Caco-2 (cell line): ENCODE data around the gene PDHB. TPM values are rescaled to one million over a fixed set of nuclear protein-coding genes. Genes with fewer than 3 reads are reported as not detected.

Experiments used
- BruUV-seq: library from RNA; stranded (reverse); fragments of 400-500 nt; replicated peaks from 2 replicates; lab custom pipeline; 2021; lab: Mats Ljungman, UMichigan
- CTCF ChIA-PET: fragments of 300-600 bp; sonication (Branson Sonifier 250); formaldehyde crosslinking; loops from one replicate; lab custom pipeline; 2022; ENCODE audit warnings: antibody characterized with exemption; lab: Charles Lee
- POLR2A ChIA-PET: fragments of 300-600 bp; sonication (Branson Sonifier 250); formaldehyde crosslinking; loops from one replicate; lab custom pipeline; 2022; ENCODE audit warnings: antibody characterized with exemption; lab: Charles Lee
- DNase-seq, 2 experiments: peaks; one replicate each; pipeline versions ENCODE4 v3.0.0 to v3.0.0-alpha.2; 2020 to 2022
- H3K27me3 ChIP-seq: replicated peaks from 2 replicates; pipeline ENCODE4 v1.6.0; 2011; ENCODE audit warnings: low read length; ENCODE audit not compliant: control insufficient read depth, insufficient read depth
- H3K36me3 ChIP-seq: 2 replicates; pipeline ENCODE4 v1.5.1; 2011; ENCODE audit warnings: low read length; ENCODE audit not compliant: control insufficient read depth, insufficient read depth
- H3K4me1 ChIP-seq: fragments of 250-450 bp; sonication (Bioruptor Pico); 2 replicates; pipeline ENCODE4 v1.5.1; 2020; ENCODE audit warnings: mild to moderate bottlenecking
- H3K4me3 ChIP-seq: 2 replicates; pipeline ENCODE4 v1.5.1; 2011; ENCODE audit warnings: low read depth, mild to moderate bottlenecking, control low read depth, low read length
- H3K9me3 ChIP-seq: fragments of 250-450 bp; sonication (Bioruptor Pico); 2 replicates; pipeline ENCODE4 v1.5.1; 2020; ENCODE audit warnings: mild to moderate bottlenecking, moderate library complexity
- H3K27ac Mint-ChIP-seq: one replicate; pipeline ENCODE4 v1.8.0; 2022; ENCODE audit warnings: mixed read lengths; ENCODE audit not compliant: unreplicated experiment
- H3K27me3 Mint-ChIP-seq: one replicate; pipeline ENCODE4 v1.8.0; 2022; ENCODE audit warnings: mixed read lengths; ENCODE audit not compliant: insufficient read depth, unreplicated experiment
- H3K36me3 Mint-ChIP-seq: one replicate; pipeline ENCODE4 v1.8.0; 2022; ENCODE audit warnings: mild to moderate bottlenecking, mixed read lengths; ENCODE audit not compliant: insufficient read depth, unreplicated experiment
- H3K4me1 Mint-ChIP-seq: one replicate; pipeline ENCODE4 v1.8.0; 2022; ENCODE audit warnings: low read depth, mixed read lengths; ENCODE audit not compliant: unreplicated experiment
- H3K4me3 Mint-ChIP-seq: one replicate; pipeline ENCODE4 v1.8.0; 2022; ENCODE audit warnings: mild to moderate bottlenecking, moderate library complexity, mixed read lengths; ENCODE audit not compliant: unreplicated experiment
- H3K9me3 Mint-ChIP-seq: one replicate; pipeline ENCODE4 v1.8.0; 2022; ENCODE audit warnings: mixed read lengths; ENCODE audit not compliant: unreplicated experiment
- CTCF ChIP-seq, 2 experiments: fragments of 200-600 bp in 1 of 2; IDR thresholded peaks; 1 replicate in 1 of 2; 2 replicates in 1 of 2; pipeline versions ENCODE4 v1.5.1 to v1.8.0; 2011 to 2022; ENCODE audit warnings: antibody characterized with exemption in 1 of 2, control low read depth in 1 of 2, inconsistent platforms in 1 of 2, low read depth in 1 of 2, low read length in 1 of 2, mild to moderate bottlenecking in 1 of 2, moderate library complexity in 1 of 2; ENCODE audit not compliant: insufficient read depth in 1 of 2, severe bottlenecking in 1 of 2, unreplicated experiment in 1 of 2
- intact Hi-C: fragments of 100-400 bp; cut with micrococcal nuclease; formaldehyde crosslinking; loops from one replicate; pipeline ENCODE4 v1.10.0; 2022; ENCODE audit not compliant: unreplicated experiment
- total RNA-seq: library from RNA; stranded (reverse); gene quantifications from 2 replicates; pipeline ENCODE4 v1.2.3, GENCODE V29; 2022

PDHB gene
- total RNA-seq, 1 experiment from 2014 or later = 89.8 TPM

GRCh38 chr3:58421004-58421403, 12.6 kb downstream of the PDHB start:
- no peak overlapping the region for H3K4me3 Mint-ChIP-seq
- CTCF ChIA-PET = no interaction called here
- BruUV-seq = no TSS peak
- no peak for TF ChIP-seq CTCF (IDR thresholded peaks at IDR 0.05; ENCODE audit: insufficient read depth in 1 of 2, low read depth in 1 of 2, low read length in 1 of 2, severe bottlenecking in 1 of 2, unreplicated experiment in 1 of 2)
- POLR2A ChIA-PET = interaction anchor here (0.6 kb wide), 1 partner anchor 164 kb away, joined by 3 read pairs; no protein-coding TSS in a partner anchor
- H3K4me3 ChIP-seq = no peak overlapping the region
- H3K27me3 Mint-ChIP-seq = no peaks in the 10 kb centered on the region
- no peaks in the 10 kb centered on the region for H3K9me3 Mint-ChIP-seq
- H3K4me1 Mint-ChIP-seq = peaks cover 11% of the 10 kb centered on the region
- H3K9me3 ChIP-seq = no peaks in the 10 kb centered on the region
- no peak for DNase-seq
- H3K27ac Mint-ChIP-seq = no peak overlapping the region
- peaks cover 28% of the 10 kb centered on the region for H3K36me3 Mint-ChIP-seq
- intact Hi-C loops = no loop called here
- no peaks in the 10 kb centered on the region for H3K27me3 ChIP-seq
- H3K36me3 ChIP-seq = peaks cover 1% of the 10 kb centered on the region; the same call in 1 of the 2 replicates
- peaks cover 31% of the 10 kb centered on the region for H3K4me1 ChIP-seq

- Mint-ChIP-seq H3K4me1 (peaks cover 21% of the 10 kb centered on the region), H3K9me3 (no peaks in the 10 kb centered on the region), H3K36me3 (peaks cover 21% of the 10 kb centered on the region), H3K27ac (no peak overlapping the region), H3K4me3 (no peak overlapping the region), H3K27me3 (no peaks in the 10 kb centered on the region)
- intact Hi-C loops = no loop called here
- no TSS peak for BruUV-seq
- Histone ChIP-seq H3K4me1 (peaks cover 41% of the 10 kb centered on the region), H3K4me3 (no peak overlapping the region), H3K36me3 (peaks cover 1% of the 10 kb centered on the region; the same call in 1 of the 2 replicates), H3K27me3 (no peaks in the 10 kb centered on the region), H3K9me3 (no peaks in the 10 kb centered on the region)
- DNase-seq = no peak
- ChIA-PET POLR2A (no interaction called here), CTCF (no interaction called here)
- no peak for TF ChIP-seq CTCF (IDR thresholded peaks at IDR 0.05; ENCODE audit: insufficient read depth in 1 of 2, low read depth in 1 of 2, low read length in 1 of 2, severe bottlenecking in 1 of 2, unreplicated experiment in 1 of 2)
Measured at GRCh38 chr3:58419780-58420507, 13.7 kb downstream of the PDHB start.

- no peak overlapping the region for H3K4me3 Mint-ChIP-seq
- H3K4me1 Mint-ChIP-seq = peaks cover 24% of the 10 kb centered on the region
- POLR2A ChIA-PET = no interaction called here
- H3K27ac Mint-ChIP-seq = no peak overlapping the region
- peaks cover 14% of the 10 kb centered on the region for H3K36me3 Mint-ChIP-seq
- no peak for TF ChIP-seq CTCF (IDR thresholded peaks at IDR 0.05; ENCODE audit: insufficient read depth in 1 of 2, low read depth in 1 of 2, low read length in 1 of 2, severe bottlenecking in 1 of 2, unreplicated experiment in 1 of 2)
- CTCF ChIA-PET = no interaction called here
- no peaks in the 10 kb centered on the region for H3K9me3 ChIP-seq
- no TSS peak for BruUV-seq
- no peaks in the 10 kb centered on the region for H3K27me3 ChIP-seq
- no peaks in the 10 kb centered on the region for H3K27me3 Mint-ChIP-seq
- no peak overlapping the region for H3K4me3 ChIP-seq
- peaks cover 47% of the 10 kb centered on the region for H3K4me1 ChIP-seq
- no peak for DNase-seq
- no peaks in the 10 kb centered on the region; the same call in 1 of the 2 replicates for H3K36me3 ChIP-seq
- intact Hi-C loops = no loop called here
- no peaks in the 10 kb centered on the region for H3K9me3 Mint-ChIP-seq
Measured at GRCh38 chr3:58418227-58418626, 15.4 kb downstream of the PDHB start.
